Colonic mucosa (tissue), 4 donors: ENCODE results near the gene USH2A. TPM values are rescaled to one million over a fixed set of nuclear protein-coding genes. Genes with fewer than 3 reads are reported as not detected.

Experiments
- DNase-seq: peaks from one replicate; pipeline ENCODE4 v3.0.0-alpha.2; 2020
- H3K27ac ChIP-seq: fragments of 200-600 bp; one replicate; pipeline ENCODE4 v1.8.0; 2021
- H3K27me3 ChIP-seq: fragments of 200-600 bp; one replicate; pipeline ENCODE4 v1.8.0; 2021
- H3K36me3 ChIP-seq: fragments of 200-600 bp; one replicate; pipeline ENCODE4 v1.8.0; 2021
- H3K4me1 ChIP-seq: fragments of 200-600 bp; one replicate; pipeline ENCODE4 v1.8.0; 2021; ENCODE audit warnings: mild to moderate bottlenecking
- H3K4me3 ChIP-seq: fragments of 200-600 bp; one replicate; pipeline ENCODE4 v1.8.0; 2021
- H3K9ac ChIP-seq, 2 donors: one replicate each; pipeline ENCODE4 v1.7.0; 2013; ENCODE audit warnings: control low read depth in 2 of 2, low read depth in 2 of 2, low read length in 2 of 2
- H3K9me3 ChIP-seq: fragments of 200-600 bp; one replicate; pipeline ENCODE4 v1.8.0; 2021
- intact Hi-C: fragments of 100-400 bp; cut with DNase I; formaldehyde crosslinking; loops from one replicate; pipeline ENCODE4 v1.14.1; 2022
- total RNA-seq, 2 donors: library from RNA; stranded (reverse); fragmentation: NEBNext Ultra II Directional in 1 of 2; extraction: Animal tissue kit (Norgen Biotek cat#: 25700) in 1 of 2; gene quantifications; one replicate each; pipeline ENCODE4 v1.2.1, GENCODE V29; 2021
- TF ChIP-seq, protein P1 (sequence below): fragments of 200-600 bp; IDR thresholded peaks from one replicate; pipeline ENCODE4 v1.8.0; 2022; ENCODE audit warnings: antibody characterized with exemption, mild to moderate bottlenecking
- donor health status: healthy.
- donor health status: DM: no; HTN: no; CAD: no.
- donor health status: DM: no; HTN: no; CAD: no.

Gene USH2A
- total RNA-seq, 2 donors from 2014 or later = 0.02 TPM; not detected in 1

DNA sequence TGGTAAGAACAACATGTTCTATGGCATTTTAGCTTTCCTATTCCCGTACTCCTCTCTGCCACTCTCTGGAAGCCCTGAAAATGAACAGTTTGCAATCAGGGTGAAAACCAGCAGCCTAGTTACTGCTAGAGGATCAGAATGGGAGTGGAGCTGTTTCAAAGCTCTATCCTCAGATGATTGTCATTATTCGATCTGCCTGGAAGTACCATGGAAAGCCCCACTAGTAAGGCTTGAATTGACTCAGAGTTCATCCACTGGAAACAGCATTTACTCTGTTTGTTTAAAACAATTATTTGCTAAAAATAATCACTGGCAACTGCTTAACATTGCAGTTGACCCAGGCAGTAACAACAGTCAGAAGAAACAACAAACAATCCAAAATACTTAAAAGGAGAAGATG is 91.2 kb downstream of the USH2A start:
- TF ChIP-seq, protein P1, sequence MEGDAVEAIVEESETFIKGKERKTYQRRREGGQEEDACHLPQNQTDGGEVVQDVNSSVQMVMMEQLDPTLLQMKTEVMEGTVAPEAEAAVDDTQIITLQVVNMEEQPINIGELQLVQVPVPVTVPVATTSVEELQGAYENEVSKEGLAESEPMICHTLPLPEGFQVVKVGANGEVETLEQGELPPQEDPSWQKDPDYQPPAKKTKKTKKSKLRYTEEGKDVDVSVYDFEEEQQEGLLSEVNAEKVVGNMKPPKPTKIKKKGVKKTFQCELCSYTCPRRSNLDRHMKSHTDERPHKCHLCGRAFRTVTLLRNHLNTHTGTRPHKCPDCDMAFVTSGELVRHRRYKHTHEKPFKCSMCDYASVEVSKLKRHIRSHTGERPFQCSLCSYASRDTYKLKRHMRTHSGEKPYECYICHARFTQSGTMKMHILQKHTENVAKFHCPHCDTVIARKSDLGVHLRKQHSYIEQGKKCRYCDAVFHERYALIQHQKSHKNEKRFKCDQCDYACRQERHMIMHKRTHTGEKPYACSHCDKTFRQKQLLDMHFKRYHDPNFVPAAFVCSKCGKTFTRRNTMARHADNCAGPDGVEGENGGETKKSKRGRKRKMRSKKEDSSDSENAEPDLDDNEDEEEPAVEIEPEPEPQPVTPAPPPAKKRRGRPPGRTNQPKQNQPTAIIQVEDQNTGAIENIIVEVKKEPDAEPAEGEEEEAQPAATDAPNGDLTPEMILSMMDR = no peak
- no peaks in the 10 kb centered on the region for H3K36me3 ChIP-seq
- no peak overlapping the region for H3K9ac ChIP-seq
- no peaks in the 10 kb centered on the region for H3K9me3 ChIP-seq
- no peak for DNase-seq
- no peak overlapping the region for H3K27ac ChIP-seq
- H3K4me3 ChIP-seq = no peak overlapping the region
- no peaks in the 10 kb centered on the region for H3K4me1 ChIP-seq
- intact Hi-C loops = no loop called here
- no peaks in the 10 kb centered on the region for H3K27me3 ChIP-seq

DNA sequence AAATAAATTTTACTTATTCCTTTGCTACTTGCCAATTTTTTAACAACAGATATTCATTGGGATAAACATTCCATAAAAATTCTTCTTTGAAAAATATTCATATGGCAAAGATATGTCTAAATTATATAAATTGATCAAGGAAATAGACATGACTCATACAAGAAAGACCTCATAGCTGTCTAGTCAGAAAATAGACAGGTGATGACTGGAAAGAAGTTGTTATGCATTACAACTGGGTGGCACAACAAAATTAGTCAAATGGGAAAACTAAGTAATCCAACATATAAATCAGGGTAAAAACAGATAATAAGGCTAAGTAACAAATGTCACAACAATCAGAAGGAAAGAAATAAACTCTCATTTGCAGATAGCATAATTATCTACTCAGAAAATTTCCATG is 92.0 kb downstream of the USH2A start:
- Histone ChIP-seq H3K4me3 (no peak overlapping the region), H3K27ac (no peak overlapping the region), H3K36me3 (no peaks in the 10 kb centered on the region), H3K9ac (no peak overlapping the region), H3K4me1 (no peaks in the 10 kb centered on the region), H3K27me3 (no peaks in the 10 kb centered on the region), H3K9me3 (no peaks in the 10 kb centered on the region)
- DNase-seq = no peak
- intact Hi-C loops = no loop called here
- TF ChIP-seq, protein P1 = no peak

DNA sequence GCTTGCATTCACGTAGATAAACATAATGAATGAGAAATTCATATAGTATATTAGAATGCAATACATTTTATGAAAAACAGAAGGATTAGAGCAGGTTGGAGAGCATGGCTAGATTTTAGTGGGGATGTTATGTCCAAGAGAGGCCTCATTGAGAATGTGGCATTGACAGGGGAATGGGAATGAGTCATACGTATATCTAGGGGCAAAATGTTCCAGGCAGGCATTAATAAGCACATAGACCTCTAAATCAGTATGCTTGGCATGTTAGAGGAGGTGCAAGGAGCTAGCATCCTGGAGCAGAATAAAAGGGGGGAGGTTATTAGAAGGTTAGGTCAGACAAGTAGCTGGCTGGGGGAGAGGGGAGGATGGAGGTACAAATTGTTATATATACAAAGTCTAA is 93.0 kb downstream of the USH2A start:
- no peak overlapping the region for H3K4me3 ChIP-seq
- TF ChIP-seq, protein P1 = no peak
- H3K36me3 ChIP-seq = no peaks in the 10 kb centered on the region
- H3K9me3 ChIP-seq = no peaks in the 10 kb centered on the region
- DNase-seq = no peak
- no peaks in the 10 kb centered on the region for H3K4me1 ChIP-seq
- no peak overlapping the region for H3K27ac ChIP-seq
- intact Hi-C loops = no loop called here
- H3K9ac ChIP-seq = no peak overlapping the region
- H3K27me3 ChIP-seq = no peaks in the 10 kb centered on the region

DNA sequence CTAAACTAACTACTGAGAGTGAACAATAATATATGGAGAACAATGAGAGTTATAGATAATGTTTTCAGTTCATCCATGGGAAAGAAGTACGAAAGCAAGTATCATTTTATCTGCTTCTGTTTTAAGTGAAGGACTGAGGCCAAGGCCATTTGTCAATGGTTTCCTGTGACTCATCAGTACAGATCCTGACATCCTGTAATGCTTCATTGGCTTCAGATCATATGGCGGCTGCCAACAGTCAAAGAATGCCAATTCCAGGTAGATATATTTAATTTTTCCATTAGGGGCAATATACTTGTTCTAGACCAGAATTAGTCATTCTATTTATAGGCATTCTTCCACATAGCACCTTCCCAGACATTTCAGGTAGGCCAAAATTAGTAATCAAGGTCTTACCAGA is 97.3 kb downstream of the USH2A start:
- H3K4me1 ChIP-seq = no peaks in the 10 kb centered on the region
- no peak overlapping the region for H3K9ac ChIP-seq
- H3K36me3 ChIP-seq = no peaks in the 10 kb centered on the region
- DNase-seq = no peak
- TF ChIP-seq, protein P1 = no peak
- no peak overlapping the region for H3K27ac ChIP-seq
- no peaks in the 10 kb centered on the region for H3K9me3 ChIP-seq
- H3K4me3 ChIP-seq = no peak overlapping the region
- no peaks in the 10 kb centered on the region for H3K27me3 ChIP-seq
- intact Hi-C loops = no loop called here

DNA sequence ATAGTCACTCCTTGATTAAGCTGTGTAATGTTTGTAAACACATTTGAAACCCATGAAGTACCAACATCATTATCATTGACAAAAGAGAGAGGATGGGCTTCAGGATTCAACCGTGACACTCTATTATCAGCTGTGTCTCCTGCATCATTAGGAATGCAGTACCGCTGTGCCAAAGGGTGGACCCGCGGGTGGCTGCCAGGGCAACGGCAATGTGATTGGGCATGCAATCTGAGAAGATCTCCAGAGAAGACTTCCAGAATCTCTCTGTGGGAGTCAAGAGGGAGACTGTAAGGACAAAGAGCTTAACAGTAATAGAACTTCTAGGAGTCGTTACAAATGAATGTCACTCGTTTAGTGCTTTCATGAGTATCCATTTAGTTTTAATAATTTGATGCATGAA is 97.9 kb downstream of the USH2A start:
- no peak overlapping the region for H3K27ac ChIP-seq
- DNase-seq = no peak
- no peak overlapping the region for H3K4me3 ChIP-seq
- intact Hi-C loops = no loop called here
- H3K9me3 ChIP-seq = no peaks in the 10 kb centered on the region
- H3K4me1 ChIP-seq = no peaks in the 10 kb centered on the region
- TF ChIP-seq, protein P1 = no peak
- no peaks in the 10 kb centered on the region for H3K27me3 ChIP-seq
- H3K9ac ChIP-seq = no peak overlapping the region
- H3K36me3 ChIP-seq = no peaks in the 10 kb centered on the region

DNA sequence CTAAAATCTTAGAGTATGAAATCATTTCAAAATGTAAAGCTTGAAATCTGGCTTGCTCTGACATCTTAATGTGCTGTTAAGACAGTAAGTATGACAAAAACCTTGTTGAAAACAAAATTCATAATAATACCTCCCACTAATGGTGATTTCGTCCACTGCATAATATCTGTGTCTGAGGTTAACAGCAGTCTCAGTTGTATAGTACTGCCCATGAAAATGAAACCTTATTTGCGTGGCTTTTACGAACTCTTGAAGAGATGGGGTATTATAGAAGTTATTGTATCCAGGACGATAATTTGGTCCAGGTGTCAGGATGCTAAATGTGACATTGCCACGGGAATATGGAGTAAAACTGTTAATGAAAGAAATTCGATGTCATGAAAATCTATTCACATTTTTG is 99.9 kb downstream of the USH2A start:
- Histone ChIP-seq H3K9me3 (no peaks in the 10 kb centered on the region), H3K36me3 (no peaks in the 10 kb centered on the region), H3K27me3 (no peaks in the 10 kb centered on the region), H3K9ac (no peak overlapping the region), H3K27ac (no peak overlapping the region), H3K4me1 (no peaks in the 10 kb centered on the region), H3K4me3 (no peak overlapping the region)
- DNase-seq = no peak
- TF ChIP-seq, protein P1 = no peak
- intact Hi-C loops = no loop called here
